Stomach (tissue), 4 donors: ENCODE measurements around the gene CNGA1.

ENCODE experiments used
- EP300 ChIP-seq: sonication (generic); formaldehyde crosslinking; IDR thresholded peaks from one replicate; pipeline ENCODE4 v1.6.1; 2017; ENCODE audit warnings: antibody characterized with exemption
- POLR2AphosphoS5 ChIP-seq, 3 donors: sonication (generic); formaldehyde crosslinking; IDR thresholded peaks; one replicate each; pipeline ENCODE4 v1.6.1; 2016; ENCODE audit warnings: antibody characterized with exemption in 3 of 3
- TF ChIP-seq, protein P1 (sequence below), 7 experiments: fragments of 450-650 bp in 4 of 7; fragments of 200-600 bp in 3 of 7; sonication (generic) in 3 of 7; IDR thresholded peaks; one replicate each; pipeline ENCODE4 v1.5.1; 2016 to 2019; ENCODE audit warnings: antibody characterized with exemption in 7 of 7, control low read depth in 2 of 7, mild to moderate bottlenecking in 1 of 7

DNA sequence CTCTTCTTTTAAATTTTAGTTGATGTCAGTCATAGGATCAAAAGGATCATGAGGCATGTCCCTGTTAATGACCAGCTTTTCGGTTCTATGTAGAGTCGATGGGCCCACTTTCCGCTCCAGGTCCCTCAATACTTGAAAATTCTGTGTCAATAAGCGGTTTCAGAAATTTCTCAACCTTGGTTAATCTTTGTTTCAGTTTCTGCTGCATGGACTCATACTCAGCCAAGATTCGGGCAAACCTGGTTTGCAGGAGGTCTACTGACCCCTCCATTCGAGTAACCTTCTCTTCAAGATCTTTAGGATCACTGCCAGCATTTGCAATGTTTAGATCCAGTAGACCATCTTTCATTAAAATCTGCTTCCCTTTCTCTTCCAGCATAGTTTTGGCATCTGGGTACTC is 80.1 kb downstream of the CNGA1 start:
- TF ChIP-seq, protein P1, sequence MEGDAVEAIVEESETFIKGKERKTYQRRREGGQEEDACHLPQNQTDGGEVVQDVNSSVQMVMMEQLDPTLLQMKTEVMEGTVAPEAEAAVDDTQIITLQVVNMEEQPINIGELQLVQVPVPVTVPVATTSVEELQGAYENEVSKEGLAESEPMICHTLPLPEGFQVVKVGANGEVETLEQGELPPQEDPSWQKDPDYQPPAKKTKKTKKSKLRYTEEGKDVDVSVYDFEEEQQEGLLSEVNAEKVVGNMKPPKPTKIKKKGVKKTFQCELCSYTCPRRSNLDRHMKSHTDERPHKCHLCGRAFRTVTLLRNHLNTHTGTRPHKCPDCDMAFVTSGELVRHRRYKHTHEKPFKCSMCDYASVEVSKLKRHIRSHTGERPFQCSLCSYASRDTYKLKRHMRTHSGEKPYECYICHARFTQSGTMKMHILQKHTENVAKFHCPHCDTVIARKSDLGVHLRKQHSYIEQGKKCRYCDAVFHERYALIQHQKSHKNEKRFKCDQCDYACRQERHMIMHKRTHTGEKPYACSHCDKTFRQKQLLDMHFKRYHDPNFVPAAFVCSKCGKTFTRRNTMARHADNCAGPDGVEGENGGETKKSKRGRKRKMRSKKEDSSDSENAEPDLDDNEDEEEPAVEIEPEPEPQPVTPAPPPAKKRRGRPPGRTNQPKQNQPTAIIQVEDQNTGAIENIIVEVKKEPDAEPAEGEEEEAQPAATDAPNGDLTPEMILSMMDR (IDR thresholded peaks at IDR 0.05) = no peak
- TF ChIP-seq POLR2AphosphoS5 (IDR thresholded peaks at IDR 0.05) (no peak), EP300 (no peak)
